Adipocyte (in vitro differentiated cells): ENCODE data around the gene RIMS4.

Source experiments
- DNase-seq: peaks from one replicate; pipeline ENCODE4 v3.0.0-alpha.2; 2015; ENCODE audit warnings: low read depth
- H3K27me3 ChIP-seq: replicated peaks from 2 replicates; pipeline ENCODE4 v1.7.0; 2013; ENCODE audit warnings: mild to moderate bottlenecking, low read length, moderate library complexity; ENCODE audit not compliant: control insufficient read depth, insufficient read depth
- H3K36me3 ChIP-seq: 2 replicates; pipeline ENCODE4 v1.7.0; 2013; ENCODE audit warnings: low read length, mild to moderate bottlenecking, moderate library complexity; ENCODE audit not compliant: control insufficient read depth, insufficient read depth, severe bottlenecking
- H3K4me1 ChIP-seq: 2 replicates; pipeline ENCODE4 v1.7.0; 2013; ENCODE audit warnings: mild to moderate bottlenecking, low read length, moderate library complexity; ENCODE audit not compliant: control insufficient read depth, insufficient read depth
- H3K4me3 ChIP-seq: 2 replicates; pipeline ENCODE4 v1.7.0; 2013; ENCODE audit warnings: mild to moderate bottlenecking, low read length, moderate library complexity
- H3K9ac ChIP-seq: 2 replicates; pipeline ENCODE4 v1.7.0; 2013; ENCODE audit warnings: mild to moderate bottlenecking, low read length, moderate library complexity
- H3K9me3 ChIP-seq: 2 replicates; pipeline ENCODE4 v1.7.0; 2013; ENCODE audit warnings: mild to moderate bottlenecking, low read length, moderate library complexity; ENCODE audit not compliant: control insufficient read depth

The RIMS4 gene

GRCh38 chr20:44734938-44735337, 75.4 kb downstream of the RIMS4 start:
- H3K9me3 ChIP-seq = no peaks in the 10 kb centered on the region
- DNase-seq = peak; percentile 96
- peaks cover 37% of the 10 kb centered on the region for H3K4me1 ChIP-seq
- H3K4me3 ChIP-seq = no peak overlapping the region
- H3K9ac ChIP-seq = peak overlapping the region; percentile 50
- no peaks in the 10 kb centered on the region for H3K36me3 ChIP-seq
- no peaks in the 10 kb centered on the region for H3K27me3 ChIP-seq

- DNase-seq = peak; percentile 91
- Histone ChIP-seq H3K9me3 (no peaks in the 10 kb centered on the region), H3K4me3 (no peak overlapping the region)
Observed at GRCh38 chr20:44733341-44734069, 76.8 kb downstream of the RIMS4 start.

GRCh38 chr20:44732327-44732726, 78.0 kb downstream of the RIMS4 start:
- no peaks in the 10 kb centered on the region for H3K27me3 ChIP-seq
- no peak overlapping the region for H3K4me3 ChIP-seq
- peaks cover 43% of the 10 kb centered on the region for H3K4me1 ChIP-seq
- peak overlapping the region; percentile 56 for H3K9ac ChIP-seq
- H3K9me3 ChIP-seq = no peaks in the 10 kb centered on the region
- no peaks in the 10 kb centered on the region for H3K36me3 ChIP-seq
- DNase-seq = no peak

More at GRCh38 chr20:44733341-44734069, 76.8 kb downstream of the RIMS4 start:
- no peaks in the 10 kb centered on the region for H3K27me3 ChIP-seq
- H3K4me1 ChIP-seq = peaks cover 39% of the 10 kb centered on the region
- peak overlapping the region; percentile 56 for H3K9ac ChIP-seq
- H3K36me3 ChIP-seq = no peaks in the 10 kb centered on the region

GRCh38 chr20:44731657-44732056, 78.7 kb downstream of the RIMS4 start:
- Histone ChIP-seq H3K4me3 (no peak overlapping the region), H3K9me3 (no peaks in the 10 kb centered on the region), H3K27me3 (no peaks in the 10 kb centered on the region), H3K36me3 (no peaks in the 10 kb centered on the region), H3K4me1 (peaks cover 43% of the 10 kb centered on the region), H3K9ac (peak overlapping the region; percentile 56)
- no peak for DNase-seq

GRCh38 chr20:44730441-44730840, 79.9 kb downstream of the RIMS4 start:
- DNase-seq = peak; percentile 93
- no peaks in the 10 kb centered on the region for H3K36me3 ChIP-seq

GRCh38 chr20:44728801-44729443, 81.4 kb downstream of the RIMS4 start:
- H3K36me3 ChIP-seq = peaks cover 4% of the 10 kb centered on the region
- no peaks in the 10 kb centered on the region for H3K9me3 ChIP-seq
- peak overlapping the region; percentile 51 for H3K9ac ChIP-seq
- DNase-seq = peak; percentile 97
- no peaks in the 10 kb centered on the region for H3K27me3 ChIP-seq
- H3K4me3 ChIP-seq = no peak overlapping the region
- peaks cover 25% of the 10 kb centered on the region for H3K4me1 ChIP-seq

More at GRCh38 chr20:44730441-44730840, 79.9 kb downstream of the RIMS4 start:
- Histone ChIP-seq H3K9ac (no peak overlapping the region), H3K9me3 (no peaks in the 10 kb centered on the region), H3K4me1 (peaks cover 36% of the 10 kb centered on the region), H3K4me3 (no peak overlapping the region), H3K27me3 (no peaks in the 10 kb centered on the region)

- no peaks in the 10 kb centered on the region for H3K9me3 ChIP-seq
- no peak overlapping the region for H3K9ac ChIP-seq
- H3K36me3 ChIP-seq = peaks cover 6% of the 10 kb centered on the region
- no peak for DNase-seq
- no peak overlapping the region for H3K4me3 ChIP-seq
- no peaks in the 10 kb centered on the region for H3K27me3 ChIP-seq
- peaks cover 25% of the 10 kb centered on the region for H3K4me1 ChIP-seq
Observed at GRCh38 chr20:44727651-44728050, 82.7 kb downstream of the RIMS4 start.

- Histone ChIP-seq H3K9me3 (no peaks in the 10 kb centered on the region), H3K4me1 (peaks cover 26% of the 10 kb centered on the region), H3K36me3 (peaks cover 7% of the 10 kb centered on the region), H3K4me3 (no peak overlapping the region), H3K9ac (no peak overlapping the region), H3K27me3 (no peaks in the 10 kb centered on the region)
- no peak for DNase-seq
Observed at GRCh38 chr20:44727039-44727438, 83.3 kb downstream of the RIMS4 start.

- no peak for DNase-seq
- peaks cover 34% of the 10 kb centered on the region for H3K4me1 ChIP-seq
- H3K4me3 ChIP-seq = no peak overlapping the region
- no peaks in the 10 kb centered on the region for H3K27me3 ChIP-seq
- no peak overlapping the region for H3K9ac ChIP-seq
- H3K36me3 ChIP-seq = peaks cover 11% of the 10 kb centered on the region
- no peaks in the 10 kb centered on the region for H3K9me3 ChIP-seq
Observed at GRCh38 chr20:44725837-44726236, 84.5 kb downstream of the RIMS4 start.

GRCh38 chr20:44724423-44725091, 85.8 kb downstream of the RIMS4 start:
- H3K4me3 ChIP-seq = no peak overlapping the region
- DNase-seq = no peak
- peaks cover 37% of the 10 kb centered on the region for H3K4me1 ChIP-seq
- peaks cover 11% of the 10 kb centered on the region for H3K36me3 ChIP-seq
- no peaks in the 10 kb centered on the region for H3K27me3 ChIP-seq
- no peak overlapping the region for H3K9ac ChIP-seq
- H3K9me3 ChIP-seq = no peaks in the 10 kb centered on the region

GRCh38 chr20:44723798-44724362, 86.5 kb downstream of the RIMS4 start:
- no peak for DNase-seq
- no peak overlapping the region for H3K4me3 ChIP-seq
- H3K27me3 ChIP-seq = no peaks in the 10 kb centered on the region
- H3K9ac ChIP-seq = no peak overlapping the region
- H3K9me3 ChIP-seq = no peaks in the 10 kb centered on the region
- peaks cover 33% of the 10 kb centered on the region for H3K4me1 ChIP-seq
- peaks cover 11% of the 10 kb centered on the region for H3K36me3 ChIP-seq
